Progenitor cell of endocrine pancreas (in vitro differentiated cells): ENCODE data around the gene NTSR2. TPM values are rescaled to one million over a fixed set of nuclear protein-coding genes. Genes with fewer than 3 reads are reported as not detected.
A peak's percentile ranks its signal among the peaks of the same experiment; 100 is the strongest.

ENCODE experiments used
- DNase-seq: peaks from one replicate; pipeline ENCODE4 v3.0.0; 2021; ENCODE audit warnings: low spot score; ENCODE audit not compliant: unreplicated experiment
- H3K27ac Mint-ChIP-seq: 2 replicates; pipeline ENCODE4 v1.8.0; 2021; ENCODE audit warnings: mild to moderate bottlenecking, moderate library complexity, mixed read lengths
- H3K27me3 Mint-ChIP-seq: 2 replicates; pipeline ENCODE4 v1.8.0; 2021; ENCODE audit warnings: mixed read lengths
- H3K36me3 Mint-ChIP-seq: 2 replicates; pipeline ENCODE4 v1.8.0; 2022; ENCODE audit warnings: mixed read lengths; ENCODE audit not compliant: insufficient read depth
- H3K4me1 Mint-ChIP-seq: 2 replicates; pipeline ENCODE4 v1.8.0; 2021; ENCODE audit warnings: low read depth, mixed read lengths
- H3K4me3 Mint-ChIP-seq: 2 replicates; pipeline ENCODE4 v1.8.0; 2021; ENCODE audit warnings: low read depth, mild to moderate bottlenecking, moderate library complexity, mixed read lengths
- H3K9me3 Mint-ChIP-seq: 2 replicates; pipeline ENCODE4 v1.8.0; 2021; ENCODE audit warnings: low read depth, mixed read lengths
- CTCF ChIP-seq: fragments of 200-600 bp; sonication (generic); IDR thresholded peaks from one replicate; pipeline ENCODE4 v1.5.0; 2021; ENCODE audit warnings: antibody characterized with exemption, mild to moderate bottlenecking; ENCODE audit not compliant: unreplicated experiment
- total RNA-seq: library from RNA; stranded (reverse); gene quantifications from 2 replicates; pipeline ENCODE4 v1.2.1, GENCODE V29; 2021

Gene NTSR2
- total RNA-seq, 1 donor from 2014 or later = not detected

- Mint-ChIP-seq H3K4me1 (peaks cover 7% of the 10 kb centered on the region), H3K27me3 (peaks cover 56% of the 10 kb centered on the region), H3K9me3 (no peaks in the 10 kb centered on the region), H3K27ac (peak overlapping the region; percentile 37), H3K4me3 (no peak overlapping the region), H3K36me3 (no peaks in the 10 kb centered on the region)
- DNase-seq = peak; percentile 63
- TF ChIP-seq CTCF = peak; percentile 89
Observed at GRCh38 chr2:11681722-11682589, 12.0 kb upstream of the NTSR2 start.

GRCh38 chr2:11680901-11681721 lies 11.1 kb upstream of the NTSR2 start:
- Mint-ChIP-seq H3K4me3 (no peak overlapping the region), H3K4me1 (peaks cover 8% of the 10 kb centered on the region), H3K9me3 (no peaks in the 10 kb centered on the region), H3K36me3 (no peaks in the 10 kb centered on the region), H3K27ac (peak overlapping the region; percentile 52), H3K27me3 (peaks cover 57% of the 10 kb centered on the region)
- TF ChIP-seq CTCF = no peak
- no peak for DNase-seq

- no peak for DNase-seq
Observed at GRCh38 chr2:11680182-11680900, 10.3 kb upstream of the NTSR2 start.

GRCh38 chr2:11679486-11680181 lies 9.6 kb upstream of the NTSR2 start:
- no peak for TF ChIP-seq CTCF
- Mint-ChIP-seq H3K27ac (no peak overlapping the region), H3K4me3 (no peak overlapping the region), H3K4me1 (peaks cover 8% of the 10 kb centered on the region), H3K9me3 (no peaks in the 10 kb centered on the region), H3K36me3 (no peaks in the 10 kb centered on the region), H3K27me3 (peaks cover 54% of the 10 kb centered on the region)
- no peak for DNase-seq

More at GRCh38 chr2:11680182-11680900, 10.3 kb upstream of the NTSR2 start:
- peak overlapping the region; percentile 3 for H3K27ac Mint-ChIP-seq
- no peaks in the 10 kb centered on the region for H3K9me3 Mint-ChIP-seq
- no peak for TF ChIP-seq CTCF
- H3K4me1 Mint-ChIP-seq = peaks cover 8% of the 10 kb centered on the region
- H3K4me3 Mint-ChIP-seq = no peak overlapping the region
- no peaks in the 10 kb centered on the region for H3K36me3 Mint-ChIP-seq
- peaks cover 54% of the 10 kb centered on the region for H3K27me3 Mint-ChIP-seq
